ENCODE data around the gene GNG14.
A peak's percentile ranks its signal among the peaks of the same experiment; 100 is the strongest.
"Not testable (repeated sequence)": the region's sequence is repeated elsewhere in the genome, so short reads cannot be mapped to it uniquely, and the experiment has no call there.

The GNG14 gene

DNA sequence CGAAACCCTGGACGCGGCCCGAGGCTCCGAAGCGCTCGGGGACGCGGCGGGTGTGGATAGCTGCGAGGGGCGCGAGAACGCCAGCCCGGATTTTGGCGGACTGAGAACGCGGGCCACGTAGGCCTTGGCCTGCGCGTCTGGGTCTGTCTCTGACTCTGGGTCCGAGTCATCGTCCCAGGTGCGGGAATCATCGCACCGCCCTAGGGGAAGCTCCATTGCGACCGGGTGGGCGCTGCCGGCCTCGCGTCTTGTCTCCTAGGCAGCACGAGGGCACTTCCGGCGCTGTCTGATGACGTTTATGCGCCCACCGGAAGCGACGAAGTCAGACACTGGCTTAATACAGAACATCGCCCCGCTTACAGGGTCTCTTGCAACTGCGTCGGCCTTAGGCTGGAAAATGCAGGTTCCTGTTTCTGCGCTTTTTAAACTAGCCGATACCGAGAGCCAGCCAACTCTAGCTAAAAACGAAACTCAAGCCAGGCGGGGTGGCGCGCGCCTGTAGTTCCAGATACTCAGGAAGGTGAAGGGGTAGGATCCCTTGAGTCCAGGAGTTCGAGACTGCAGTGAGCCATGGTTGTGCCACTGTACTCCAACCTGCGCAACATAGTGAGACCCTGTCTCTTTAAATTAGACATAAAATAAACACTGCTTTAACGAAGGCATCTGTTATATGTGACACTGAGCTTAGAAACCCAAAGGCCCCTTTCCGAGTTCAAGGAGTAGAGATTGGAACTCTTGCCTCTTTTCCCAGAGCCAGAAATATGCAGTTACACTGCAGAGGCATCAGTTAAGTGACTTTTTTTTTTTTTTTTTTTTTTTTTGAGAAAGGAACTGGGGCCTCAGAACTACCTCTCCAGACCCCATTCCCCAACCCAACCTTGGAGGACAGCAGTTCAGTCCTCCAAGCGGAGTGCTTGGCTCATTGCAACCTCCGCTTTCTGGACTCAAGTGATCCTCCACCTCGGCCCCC, 8.9 kb downstream of the GNG14 start, which contains the start of gene FBXW9:
Gene FBXW9, minus strand, starts transcription at position 266 of the 970 bp plus-strand sequence. Its CDS starts 50 bp downstream, at position 216.
- H3K9me3 ChIP-seq (ENCODE audit: control insufficient read depth, low read length), result no peaks in the 10 kb centered on the region
- WGBS, 2 experiments (ENCODE audit: insufficient coverage in 2 of 2), result 12% methylated on average over 51 to 56 of the region's 59 CpGs
- peaks cover 4% of the 10 kb centered on the region for H3K4me1 ChIP-seq (ENCODE audit: control insufficient read depth, insufficient read depth, low read length, poor library complexity, severe bottlenecking)
- H3K4me3 ChIP-seq (ENCODE audit: extremely low read depth, insufficient read depth, low read length, poor library complexity, severe bottlenecking), result peak within 1 kb of the TSS; percentile 66
- peaks cover 38% of the 10 kb centered on the region for H3K36me3 ChIP-seq (ENCODE audit: control insufficient read depth, insufficient read depth, low read length)
- peak within 1 kb of the TSS; percentile 91 for H3K27ac ChIP-seq (ENCODE audit: low read depth, low read length, severe bottlenecking)

DNA sequence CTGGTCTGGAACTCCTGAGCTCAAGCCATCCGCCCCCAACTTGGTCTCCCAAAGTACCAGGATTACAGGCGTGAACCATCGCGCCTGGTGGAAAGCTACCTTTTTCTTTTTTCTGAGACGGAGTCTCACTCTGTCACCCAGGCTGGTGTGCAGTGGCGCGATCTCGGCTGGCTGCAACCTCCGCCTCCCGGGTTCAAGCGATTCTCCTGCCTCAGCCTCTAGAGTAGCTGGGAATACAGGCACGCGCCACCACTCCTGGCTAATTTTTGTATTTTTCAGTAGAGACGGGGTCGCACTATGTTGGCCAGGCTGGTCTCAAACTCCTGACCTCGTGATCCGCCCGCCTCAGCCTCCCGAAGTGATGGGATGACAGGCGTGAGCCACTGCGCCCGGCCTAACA, 9.6 kb downstream of the GNG14 start:
- not testable (repeated sequence) for H3K27ac ChIP-seq (ENCODE audit: low read depth, low read length, severe bottlenecking); H3K9me3 ChIP-seq (ENCODE audit: control insufficient read depth, low read length); H3K4me3 ChIP-seq (ENCODE audit: extremely low read depth, insufficient read depth, low read length, poor library complexity, severe bottlenecking); H3K4me1 ChIP-seq (ENCODE audit: control insufficient read depth, insufficient read depth, low read length, poor library complexity, severe bottlenecking)
- peaks cover 46% of the 10 kb centered on the region for H3K36me3 ChIP-seq (ENCODE audit: control insufficient read depth, insufficient read depth, low read length)
- 94 to 97% methylated on average over 22 of the region's 22 CpGs for WGBS, 2 experiments (ENCODE audit: insufficient coverage in 2 of 2)

- Histone ChIP-seq H3K36me3 (ENCODE audit: control insufficient read depth, insufficient read depth, low read length) (peaks cover 46% of the 10 kb centered on the region), H3K27ac (ENCODE audit: low read depth, low read length, severe bottlenecking) (no peak overlapping the region), H3K4me1 (ENCODE audit: control insufficient read depth, insufficient read depth, low read length, poor library complexity, severe bottlenecking) (peaks cover 4% of the 10 kb centered on the region), H3K9me3 (ENCODE audit: control insufficient read depth, low read length) (no peaks in the 10 kb centered on the region), H3K4me3 (ENCODE audit: extremely low read depth, insufficient read depth, low read length, poor library complexity, severe bottlenecking) (no peak overlapping the region)
- 85 to 96% methylated on average over 4 to 5 of the region's 6 CpGs for WGBS, 2 experiments (ENCODE audit: insufficient coverage in 2 of 2)
Observed at GRCh38 chr19:12698138-12698537, 10.3 kb downstream of the GNG14 start.

GRCh38 chr19:12701596-12702282, 13.9 kb downstream of the GNG14 start:
- Histone ChIP-seq H3K9me3 (ENCODE audit: control insufficient read depth, low read length) (no peaks in the 10 kb centered on the region), H3K36me3 (ENCODE audit: control insufficient read depth, insufficient read depth, low read length) (peaks cover 82% of the 10 kb centered on the region), H3K27ac (ENCODE audit: low read depth, low read length, severe bottlenecking) (no peak overlapping the region), H3K4me1 (ENCODE audit: control insufficient read depth, insufficient read depth, low read length, poor library complexity, severe bottlenecking) (no peaks in the 10 kb centered on the region), H3K4me3 (ENCODE audit: extremely low read depth, insufficient read depth, low read length, poor library complexity, severe bottlenecking) (no peak overlapping the region)
- WGBS, 2 experiments (ENCODE audit: insufficient coverage in 2 of 2), result 96 to 98% methylated on average over 30 to 32 of the region's 33 CpGs

GRCh38 chr19:12703046-12703445, 15.2 kb downstream of the GNG14 start:
- no peak overlapping the region for H3K4me3 ChIP-seq (ENCODE audit: extremely low read depth, insufficient read depth, low read length, poor library complexity, severe bottlenecking)
- H3K4me1 ChIP-seq (ENCODE audit: control insufficient read depth, insufficient read depth, low read length, poor library complexity, severe bottlenecking), result no peaks in the 10 kb centered on the region
- H3K36me3 ChIP-seq (ENCODE audit: control insufficient read depth, insufficient read depth, low read length), result peaks cover 95% of the 10 kb centered on the region
- 54 to 55% methylated on average over 8 to 9 of the region's 9 CpGs for WGBS, 2 experiments (ENCODE audit: insufficient coverage in 2 of 2)
- H3K27ac ChIP-seq (ENCODE audit: low read depth, low read length, severe bottlenecking), result peak overlapping the region; percentile 8
- H3K9me3 ChIP-seq (ENCODE audit: control insufficient read depth, low read length), result no peaks in the 10 kb centered on the region

- Histone ChIP-seq H3K4me1 (ENCODE audit: control insufficient read depth, insufficient read depth, low read length, poor library complexity, severe bottlenecking) (no peaks in the 10 kb centered on the region), H3K4me3 (ENCODE audit: extremely low read depth, insufficient read depth, low read length, poor library complexity, severe bottlenecking) (no peak overlapping the region), H3K27ac (ENCODE audit: low read depth, low read length, severe bottlenecking) (no peak overlapping the region), H3K36me3 (ENCODE audit: control insufficient read depth, insufficient read depth, low read length) (peaks cover 95% of the 10 kb centered on the region), H3K9me3 (ENCODE audit: control insufficient read depth, low read length) (no peaks in the 10 kb centered on the region)
- WGBS, 2 experiments (ENCODE audit: insufficient coverage in 2 of 2), result 96 to 97% methylated on average over 13 of the region's 13 CpGs
Observed at GRCh38 chr19:12705169-12705568, 17.4 kb downstream of the GNG14 start.

DNA sequence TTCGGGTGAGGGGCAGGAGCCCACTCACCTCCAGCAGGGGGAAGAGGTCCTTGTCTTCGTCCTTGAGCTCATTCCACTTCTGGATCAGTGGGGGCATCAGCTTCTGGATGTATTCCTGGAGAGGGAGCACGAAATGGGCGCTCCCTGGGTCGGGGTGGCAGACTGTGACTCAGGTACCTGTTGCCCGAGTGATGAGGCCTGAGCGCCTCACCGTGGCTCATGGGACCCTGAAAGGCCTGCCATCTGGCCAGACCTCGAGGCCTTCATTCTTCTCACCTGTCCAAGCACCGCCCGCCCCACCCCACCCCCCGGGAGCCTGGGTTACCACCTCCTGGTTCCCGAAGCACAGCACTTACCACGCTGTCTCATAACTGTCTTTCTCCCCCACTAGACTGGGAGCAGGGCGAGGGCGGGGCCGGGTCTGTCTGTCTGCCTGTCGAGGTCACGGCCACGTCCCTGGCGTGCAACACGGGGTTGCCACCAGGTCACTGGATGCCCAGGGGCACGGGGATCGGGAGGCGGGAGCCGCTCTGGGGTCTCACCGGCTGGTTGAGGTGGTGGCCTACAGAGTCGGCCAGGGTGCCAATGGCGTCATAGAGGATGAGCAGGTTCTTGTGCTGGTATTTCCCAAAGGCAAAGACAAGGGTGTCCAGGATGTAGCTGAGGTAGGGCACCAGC, 18.0 kb downstream of the GNG14 start:
- no peaks in the 10 kb centered on the region for H3K4me1 ChIP-seq (ENCODE audit: control insufficient read depth, insufficient read depth, low read length, poor library complexity, severe bottlenecking)
- no peaks in the 10 kb centered on the region for H3K9me3 ChIP-seq (ENCODE audit: control insufficient read depth, low read length)
- H3K27ac ChIP-seq (ENCODE audit: low read depth, low read length, severe bottlenecking), result no peak overlapping the region
- no peak overlapping the region for H3K4me3 ChIP-seq (ENCODE audit: extremely low read depth, insufficient read depth, low read length, poor library complexity, severe bottlenecking)
- peaks cover 98% of the 10 kb centered on the region for H3K36me3 ChIP-seq (ENCODE audit: control insufficient read depth, insufficient read depth, low read length)
- 95 to 96% methylated on average over 21 to 24 of the region's 29 CpGs for WGBS, 2 experiments (ENCODE audit: insufficient coverage in 2 of 2)

DNA sequence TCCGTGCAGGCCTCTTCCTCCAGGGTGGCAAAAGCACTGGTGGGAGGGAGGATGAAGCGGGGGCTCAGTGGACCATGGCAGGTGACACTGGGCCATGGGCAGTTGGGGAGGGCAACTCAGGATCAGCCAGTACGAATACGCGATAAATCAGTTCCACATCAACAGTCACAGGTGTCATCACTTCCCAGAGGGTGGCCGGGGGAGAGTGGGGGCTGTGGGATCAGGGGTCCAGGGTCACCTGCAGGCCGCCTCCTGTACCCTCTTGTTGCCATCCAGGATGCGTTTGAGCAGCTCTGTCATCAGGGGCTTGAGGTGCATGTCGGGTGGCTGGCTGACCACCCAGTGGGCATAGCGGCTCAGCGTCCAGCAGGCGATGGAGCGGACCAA, 18.5 kb downstream of the GNG14 start:
- Histone ChIP-seq H3K4me3 (ENCODE audit: extremely low read depth, insufficient read depth, low read length, poor library complexity, severe bottlenecking) (no peak overlapping the region), H3K4me1 (ENCODE audit: control insufficient read depth, insufficient read depth, low read length, poor library complexity, severe bottlenecking) (no peaks in the 10 kb centered on the region), H3K27ac (ENCODE audit: low read depth, low read length, severe bottlenecking) (no peak overlapping the region), H3K9me3 (ENCODE audit: control insufficient read depth, low read length) (no peaks in the 10 kb centered on the region), H3K36me3 (ENCODE audit: control insufficient read depth, insufficient read depth, low read length) (peaks cover 98% of the 10 kb centered on the region)
- 94 to 95% methylated on average over 12 to 13 of the region's 13 CpGs for WGBS, 2 experiments (ENCODE audit: insufficient coverage in 2 of 2)

DNA sequence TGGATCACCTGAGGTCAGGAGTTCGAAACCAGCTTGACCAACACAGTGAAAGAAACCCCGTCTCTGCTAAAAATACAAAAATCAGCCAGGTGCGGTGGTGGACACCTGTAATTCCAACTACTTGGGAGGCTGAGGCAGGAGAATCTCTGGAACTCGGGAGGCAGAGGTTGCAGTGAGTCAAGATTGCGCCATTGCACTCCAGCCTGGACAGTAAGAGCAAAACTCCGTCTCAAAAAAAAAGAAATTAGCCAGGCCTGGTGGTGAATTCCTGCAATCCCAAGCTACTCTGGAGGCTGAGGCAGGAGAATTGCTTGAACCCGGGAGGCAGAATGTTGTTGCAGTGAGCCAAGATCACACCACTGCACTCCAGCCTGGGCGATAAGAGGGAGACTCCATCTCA, 20.8 kb downstream of the GNG14 start:
- Histone ChIP-seq H3K9me3 (ENCODE audit: control insufficient read depth, low read length) (no peaks in the 10 kb centered on the region), H3K27ac (ENCODE audit: low read depth, low read length, severe bottlenecking) (no peak overlapping the region), H3K4me1 (ENCODE audit: control insufficient read depth, insufficient read depth, low read length, poor library complexity, severe bottlenecking) (no peaks in the 10 kb centered on the region), H3K4me3 (ENCODE audit: extremely low read depth, insufficient read depth, low read length, poor library complexity, severe bottlenecking) (no peak overlapping the region), H3K36me3 (ENCODE audit: control insufficient read depth, insufficient read depth, low read length) (peaks cover 92% of the 10 kb centered on the region)
- WGBS, 2 experiments (ENCODE audit: insufficient coverage in 2 of 2), result 94 to 99% methylated on average over 6 to 8 of the region's 8 CpGs

DNA sequence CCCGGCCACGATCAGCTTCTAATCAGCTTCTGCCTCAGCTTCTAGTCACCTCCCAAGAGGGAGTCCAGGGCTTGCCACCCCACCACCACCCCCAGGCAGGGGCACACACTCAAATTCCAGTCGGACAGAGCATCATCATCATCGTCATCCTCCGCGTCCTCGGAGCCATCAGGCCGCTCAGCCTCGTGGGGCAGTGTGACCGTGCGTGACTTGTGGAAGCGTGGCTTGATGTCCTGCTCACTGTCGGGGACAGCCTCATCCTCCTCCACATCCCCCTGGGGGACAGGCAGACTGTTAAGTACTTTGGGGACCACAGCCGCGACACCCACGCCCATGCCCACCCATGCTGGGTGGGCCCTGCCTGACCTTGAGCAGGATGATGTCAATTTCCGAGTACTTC, 23.4 kb downstream of the GNG14 start:
- WGBS, 2 experiments (ENCODE audit: insufficient coverage in 2 of 2), result 98 to 99% methylated on average over 13 of the region's 17 CpGs
- H3K27ac ChIP-seq (ENCODE audit: low read depth, low read length, severe bottlenecking), result no peak overlapping the region
- peaks cover 91% of the 10 kb centered on the region for H3K36me3 ChIP-seq (ENCODE audit: control insufficient read depth, insufficient read depth, low read length)
- H3K4me3 ChIP-seq (ENCODE audit: extremely low read depth, insufficient read depth, low read length, poor library complexity, severe bottlenecking), result no peak overlapping the region
- H3K9me3 ChIP-seq (ENCODE audit: control insufficient read depth, low read length), result no peaks in the 10 kb centered on the region
- H3K4me1 ChIP-seq (ENCODE audit: control insufficient read depth, insufficient read depth, low read length, poor library complexity, severe bottlenecking), result no peaks in the 10 kb centered on the region
